Left kidney (tissue), 2 donors: ENCODE data around the gene ZCCHC2. TPM values are rescaled to one million over a fixed set of nuclear protein-coding genes. Genes with fewer than 3 reads are reported as not detected.

Source experiments
- DNase-seq: peaks from one replicate; pipeline ENCODE4 v3.0.0-alpha.2; 2013
- polyA plus RNA-seq: library from polyadenylated mRNA; unstranded; fragments of 120-200 nt; gene quantifications from one replicate; pipeline ENCODE4 v1.2.1, GENCODE V29; 2013; ENCODE audit not compliant: insufficient read length

Gene ZCCHC2
- polyA plus RNA-seq, 1 donor, result 19.0 TPM

DNA sequence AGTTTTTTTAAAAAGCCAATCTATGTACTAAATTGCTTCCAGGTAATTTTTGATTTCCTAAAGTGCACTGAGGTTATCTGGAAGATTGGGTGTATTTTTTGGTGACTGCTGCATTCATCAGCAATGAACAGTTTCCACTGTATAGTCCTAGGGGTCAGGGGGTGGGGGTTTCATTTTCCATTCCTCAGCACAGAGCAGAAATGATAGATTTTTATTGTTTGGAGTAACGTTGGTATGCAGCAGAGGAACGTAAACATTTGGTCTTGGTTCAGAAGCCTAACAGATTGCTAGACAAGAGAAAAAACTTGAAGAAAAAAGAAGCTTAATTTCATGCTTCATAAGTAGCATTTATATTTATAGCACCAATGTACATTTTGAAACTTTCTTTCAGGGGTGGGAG, 54.9 kb downstream of the ZCCHC2 start:
- no peak for DNase-seq

GRCh38 chr18:62578980-62579511, 56.2 kb downstream of the ZCCHC2 start:
- DNase-seq, result no peak

DNA sequence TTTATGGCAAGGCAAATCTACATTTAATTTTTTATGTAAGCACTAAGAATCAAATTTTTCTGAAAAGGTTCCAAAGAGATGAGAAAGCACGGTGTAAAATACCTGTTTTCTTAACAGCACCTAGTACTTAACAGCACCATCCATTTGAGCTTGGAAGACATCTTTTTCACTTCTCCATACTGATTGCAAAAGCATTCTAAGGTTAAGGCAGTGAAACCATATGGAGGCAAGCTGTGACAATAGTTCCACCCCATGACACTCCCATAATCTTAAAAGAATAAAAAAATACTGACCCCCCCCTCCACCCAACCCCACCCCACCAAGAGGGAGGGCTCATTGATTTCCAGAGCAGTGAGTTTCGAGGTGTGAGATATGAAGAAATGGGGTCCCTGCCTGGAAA, 60.6 kb downstream of the ZCCHC2 start:
- DNase-seq, result no peak

DNA sequence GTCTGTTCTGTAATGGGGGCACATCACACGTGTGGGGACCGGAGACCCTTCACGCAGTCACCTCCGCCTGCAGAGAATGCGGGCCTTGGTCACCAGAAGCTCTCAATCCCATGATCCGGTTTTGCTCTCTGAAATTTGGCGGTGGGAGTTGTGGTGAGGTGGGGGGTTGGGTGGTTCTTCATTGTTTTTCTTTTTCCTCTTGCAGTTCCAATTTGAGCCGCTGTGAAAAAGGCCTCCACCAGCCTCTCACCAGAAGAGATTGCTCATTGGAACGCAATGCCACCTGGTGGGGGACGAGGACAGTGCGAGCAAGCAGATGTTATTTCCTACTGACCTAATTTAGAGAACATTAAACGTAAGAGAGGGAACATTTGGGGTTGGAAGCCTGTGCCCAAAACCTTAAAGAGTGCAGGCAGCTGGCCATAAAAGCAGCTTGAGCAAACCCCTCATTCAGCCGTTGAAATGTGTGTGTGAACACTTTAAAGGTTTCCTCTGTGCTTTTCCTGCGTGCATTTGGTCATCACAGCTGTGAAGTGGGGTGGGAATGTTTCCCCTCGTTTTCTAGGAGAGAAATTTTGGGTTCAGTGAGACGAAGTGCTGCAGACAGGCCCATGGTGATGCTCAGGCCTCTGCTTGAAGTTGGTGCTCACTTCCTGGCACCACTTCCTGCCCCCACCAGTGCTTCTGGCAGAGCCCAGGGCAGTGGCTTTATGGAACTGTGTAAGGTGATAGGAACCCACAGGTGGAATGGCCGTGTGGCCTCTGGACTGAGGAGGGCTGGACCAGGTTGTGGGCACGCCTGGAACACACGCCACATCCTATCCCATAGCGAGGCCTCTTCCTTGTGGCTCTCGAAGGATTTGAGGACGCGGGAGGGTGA, 61.7 kb downstream of the ZCCHC2 start:
- DNase-seq, result peak; percentile 84

DNA sequence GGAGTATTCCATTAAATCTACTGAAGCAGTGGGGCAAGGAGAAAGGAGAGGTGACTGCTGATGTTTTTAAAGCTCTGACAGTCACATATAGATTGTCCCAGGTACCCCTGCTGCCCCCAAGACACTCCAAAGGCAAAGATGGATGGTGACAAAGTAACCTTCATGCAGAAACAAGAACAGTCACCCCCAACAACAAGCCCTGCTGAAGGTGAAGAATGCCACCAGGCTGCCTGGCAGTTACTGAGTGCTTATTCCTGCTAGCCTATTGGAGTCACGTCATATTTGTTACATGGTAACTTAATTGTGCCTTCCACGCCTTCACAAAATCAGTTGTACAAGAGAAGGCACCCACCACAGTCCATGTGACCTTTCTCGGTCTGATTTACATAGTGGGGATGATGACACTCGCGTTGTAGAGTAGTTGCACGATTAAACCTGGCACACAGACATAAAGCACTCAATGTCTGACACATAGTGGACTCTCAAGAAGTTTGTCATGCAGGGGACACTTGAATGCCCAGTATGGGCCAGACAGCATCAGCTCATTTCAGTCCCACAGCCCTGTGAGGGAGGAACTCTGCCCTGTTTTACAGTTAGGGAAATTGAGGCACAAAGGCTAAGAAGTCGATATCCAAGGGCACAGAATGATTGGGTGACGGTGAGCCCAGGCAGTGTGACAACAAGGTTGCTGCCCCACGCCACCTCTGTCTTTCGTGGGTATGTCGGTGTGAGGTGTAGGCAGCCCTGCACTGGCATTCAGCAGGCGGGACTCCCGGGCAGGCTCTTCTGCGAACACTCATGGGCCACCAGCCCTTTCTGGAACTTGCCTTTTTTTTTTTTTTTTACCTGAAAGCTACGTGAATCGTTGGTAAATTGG, 62.7 kb downstream of the ZCCHC2 start:
- DNase-seq, result no peak

GRCh38 chr18:62586151-62586774, 63.4 kb downstream of the ZCCHC2 start:
- peak; percentile 59 for DNase-seq

DNA sequence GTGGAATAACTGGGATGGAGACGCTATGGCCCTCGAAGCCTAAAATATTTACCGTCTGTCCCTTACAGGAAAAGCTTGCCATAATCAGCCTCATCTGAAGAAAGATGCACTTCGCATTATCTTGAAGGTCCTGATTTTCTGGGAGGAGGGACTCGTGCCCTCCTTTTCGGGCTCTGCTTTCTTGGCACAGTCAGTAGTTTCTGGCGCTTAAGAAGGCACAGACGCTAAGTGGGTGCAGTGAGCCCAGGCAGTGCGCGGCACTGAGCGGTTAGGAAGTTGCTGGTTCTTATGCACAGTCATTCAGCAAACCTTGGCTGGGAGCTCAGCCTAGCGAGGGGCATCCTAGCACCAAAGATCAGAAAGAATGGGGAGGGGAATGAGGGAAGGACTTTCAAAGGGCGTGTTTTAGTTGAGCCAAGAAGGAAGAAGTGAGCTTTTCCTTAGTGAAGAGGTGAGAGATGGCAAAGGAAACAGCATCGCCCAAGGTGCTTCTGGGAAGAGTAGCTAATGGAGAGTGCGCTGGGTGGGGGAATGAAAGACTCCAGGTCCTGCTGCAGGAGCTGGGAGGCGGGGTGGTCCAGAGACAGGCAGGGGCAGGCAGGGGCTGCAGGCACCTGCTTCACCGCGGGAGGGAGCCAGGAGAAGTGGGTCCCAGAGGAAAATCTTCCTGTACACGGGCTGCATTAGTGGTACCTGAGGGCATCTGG, 64.1 kb downstream of the ZCCHC2 start:
- no peak for DNase-seq

- no peak for DNase-seq
These were observed 64.9 kb downstream of the ZCCHC2 start for GRCh38 chr18:62587689-62588088.

DNA sequence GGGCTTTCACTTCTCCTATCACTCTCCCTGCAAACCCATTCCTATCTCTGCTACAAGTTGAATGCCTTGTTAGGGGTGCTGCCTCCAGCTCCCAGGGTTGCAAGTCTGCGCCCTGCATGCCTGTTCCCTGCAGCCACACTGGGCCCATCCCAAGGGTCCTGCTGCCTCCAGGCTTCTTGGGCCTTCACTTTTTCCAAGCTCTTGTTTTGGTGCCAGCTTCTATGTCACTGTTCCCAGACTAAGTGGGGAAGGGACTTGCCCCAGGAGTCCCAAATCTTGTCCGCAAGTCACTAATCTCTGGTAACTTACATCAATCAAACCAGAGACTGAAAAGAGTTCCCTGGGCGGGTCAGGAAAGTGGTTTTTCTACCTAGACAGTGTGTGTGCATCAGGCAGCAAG, 65.4 kb downstream of the ZCCHC2 start:
- DNase-seq, result no peak

GRCh38 chr18:62590799-62591590, 68.2 kb downstream of the ZCCHC2 start:
- no peak for DNase-seq

- DNase-seq, result no peak
These were observed 73.5 kb downstream of the ZCCHC2 start for GRCh38 chr18:62596145-62597005.

DNA sequence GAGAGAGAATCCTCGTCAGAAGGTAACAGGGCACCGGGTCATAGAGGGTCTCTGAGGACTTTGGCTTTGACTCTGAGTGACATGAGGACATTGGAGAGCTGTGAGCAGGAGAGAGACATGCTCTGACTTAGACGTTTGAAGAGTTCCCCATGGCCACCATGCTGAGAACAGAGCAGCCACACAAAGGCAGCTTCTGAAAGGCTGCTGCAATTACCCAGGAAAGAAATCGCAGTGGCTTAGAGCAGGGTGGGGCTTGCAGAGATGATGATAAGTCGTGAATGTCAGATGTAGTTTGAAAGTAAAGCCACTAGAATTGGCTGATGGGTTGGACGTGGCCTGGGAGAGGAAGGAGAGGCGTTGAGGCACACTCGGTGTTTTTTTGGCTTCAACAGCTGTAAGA, 79.0 kb downstream of the ZCCHC2 start:
- DNase-seq, result no peak

DNA sequence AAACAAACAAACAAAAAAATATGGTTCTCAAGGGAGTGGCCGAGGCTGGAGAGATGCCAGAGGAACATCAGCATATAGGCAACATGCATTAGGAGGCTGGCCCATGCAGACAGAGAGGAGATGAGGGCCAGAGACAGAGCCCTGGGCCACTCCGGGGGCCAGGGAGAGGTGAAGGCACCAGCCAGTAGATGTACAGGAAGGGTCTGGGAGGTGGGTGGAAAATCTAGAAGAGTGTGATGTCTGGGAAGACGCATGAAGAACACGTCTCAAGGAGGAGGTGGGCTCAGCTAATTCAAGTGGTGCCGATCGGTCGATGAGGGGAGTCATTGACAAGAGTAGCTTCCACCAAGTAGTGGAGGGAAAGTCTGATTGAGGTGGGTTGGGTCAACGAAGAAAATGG, 79.9 kb downstream of the ZCCHC2 start:
- no peak for DNase-seq

- no peak for DNase-seq
These were observed 80.4 kb downstream of the ZCCHC2 start for GRCh38 chr18:62603211-62603610.

GRCh38 chr18:62603979-62604378, 81.2 kb downstream of the ZCCHC2 start:
- no peak for DNase-seq

- no peak for DNase-seq
These were observed 82.9 kb downstream of the ZCCHC2 start for GRCh38 chr18:62605685-62606084.

GRCh38 chr18:62606106-62606505, 83.3 kb downstream of the ZCCHC2 start:
- DNase-seq, result no peak

GRCh38 chr18:62607302-62607701, 84.5 kb downstream of the ZCCHC2 start:
- no peak for DNase-seq

DNA sequence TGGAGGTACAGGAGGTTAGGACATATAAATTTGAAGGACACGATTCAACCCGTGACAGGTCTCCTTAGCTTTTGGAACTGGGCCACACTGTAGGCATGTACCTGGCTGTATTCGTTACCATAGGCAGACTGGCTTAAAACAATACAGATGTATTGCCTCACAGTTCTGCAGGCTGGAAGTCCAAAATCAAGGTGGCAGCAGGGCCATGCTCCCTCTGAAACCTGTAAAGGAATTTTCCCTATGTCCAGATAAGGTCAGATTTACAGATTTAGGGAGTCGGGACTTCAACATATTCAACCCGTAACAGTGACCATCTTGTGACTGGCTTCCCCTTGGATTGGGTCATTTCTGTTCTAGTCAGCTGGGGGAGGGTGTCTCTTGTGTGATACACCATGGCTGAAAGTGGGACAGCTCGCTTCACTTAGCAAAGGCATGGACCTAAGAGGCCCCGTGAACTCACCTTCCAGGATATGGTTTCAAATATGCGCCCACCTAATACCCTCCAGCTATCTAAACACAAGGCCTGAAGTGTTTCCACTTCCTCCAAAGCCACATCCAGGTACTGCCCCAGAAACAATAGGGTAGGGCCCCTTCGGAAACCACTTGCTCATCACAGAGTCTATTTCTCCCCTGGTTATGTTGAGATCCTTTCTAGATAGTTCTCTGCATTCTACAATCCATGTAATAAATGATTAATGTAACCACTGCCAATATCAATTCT, 85.0 kb downstream of the ZCCHC2 start:
- DNase-seq, result no peak
